ENCODE results near the gene PPIA. TPM values are rescaled to one million over a fixed set of nuclear protein-coding genes. Genes with fewer than 3 reads are reported as not detected.

The PPIA gene
- total RNA-seq, 4 donors from 2014 or later = 1,097 to 2,167 (median 1,431) TPM

DNA sequence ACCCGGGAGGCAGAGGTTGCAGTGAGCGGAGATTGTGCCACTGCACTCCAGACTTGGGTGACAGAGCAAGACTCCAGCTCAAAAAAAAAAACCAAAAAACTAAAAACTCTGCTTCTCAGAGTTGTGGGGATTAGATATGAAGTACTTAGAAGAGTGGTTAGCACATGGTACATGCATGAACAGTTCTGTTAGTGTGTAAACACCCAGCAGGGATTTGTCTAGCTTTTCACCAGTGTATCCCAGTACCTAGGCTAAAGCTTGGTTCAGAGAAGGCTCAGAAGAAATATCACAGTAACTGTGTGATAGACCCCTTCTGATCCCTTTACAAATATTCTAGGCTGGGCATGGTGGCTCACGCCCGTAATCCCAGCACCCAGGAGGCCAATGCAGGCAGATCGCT lies 9.5 kb downstream of the PPIA start:
- no peaks in the 10 kb centered on the region for H3K4me1 ChIP-seq
- H3K27me3 ChIP-seq = no peaks in the 10 kb centered on the region
- H3K4me3 ChIP-seq = no peak overlapping the region
- TF ChIP-seq EP300 (IDR thresholded peaks at IDR 0.05) (no peak), POLR2A (IDR thresholded peaks at IDR 0.05) (no peak), POLR2AphosphoS5 (IDR thresholded peaks at IDR 0.05) (no peak), CTCF (IDR thresholded peaks at IDR 0.05) (no peak)
- WGBS, 2 donors (ENCODE audit: low coverage in 1 of 2) = 100% methylated on average over 1 of the region's 5 CpGs
- ATAC-seq = no peak
- H3K36me3 ChIP-seq = peaks cover 0 to 46% of the 10 kb centered on the region in 2 donors
- H3K27ac ChIP-seq = no peak overlapping the region
- H3K9me3 ChIP-seq = no peaks in the 10 kb centered on the region

DNA sequence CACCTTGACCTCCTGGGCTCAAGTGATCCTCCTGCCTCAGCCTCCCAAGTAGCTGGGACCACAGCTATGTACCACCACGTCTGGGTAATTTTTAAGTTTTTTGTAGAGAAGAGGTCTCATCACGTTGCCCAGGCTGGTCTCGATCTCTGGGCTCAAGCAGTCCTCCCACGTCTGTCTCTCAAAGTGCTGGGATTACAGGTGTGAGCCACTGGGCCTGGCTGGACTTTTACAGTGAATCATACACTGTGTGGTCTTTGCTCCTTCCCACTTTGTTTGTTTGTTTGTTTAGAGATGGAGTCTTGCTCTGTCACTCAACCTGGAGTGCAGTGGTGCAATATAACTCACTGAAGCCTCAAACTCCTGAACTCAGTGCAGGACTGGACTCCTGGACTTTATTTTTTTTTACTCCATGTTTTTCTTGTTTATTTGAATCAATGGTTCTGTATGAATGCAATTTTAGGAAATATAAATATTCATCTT lies 12.5 kb downstream of the PPIA start:
- H3K4me3 ChIP-seq = no peak overlapping the region
- H3K36me3 ChIP-seq = peaks cover 0 to 16% of the 10 kb centered on the region in 2 donors
- H3K9me3 ChIP-seq = no peaks in the 10 kb centered on the region
- TF ChIP-seq POLR2A (IDR thresholded peaks at IDR 0.05) = no peak
- no peak for TF ChIP-seq CTCF (IDR thresholded peaks at IDR 0.05)
- no peak for TF ChIP-seq POLR2AphosphoS5 (IDR thresholded peaks at IDR 0.05)
- TF ChIP-seq EP300 (IDR thresholded peaks at IDR 0.05) = no peak
- ATAC-seq = no peak
- no peaks in the 10 kb centered on the region for H3K27me3 ChIP-seq
- no peaks in the 10 kb centered on the region for H3K4me1 ChIP-seq
- WGBS, 2 donors (ENCODE audit: low coverage in 1 of 2) = 79% methylated on average over 4 of the region's 4 CpGs; no CpG with 5 or more reads in 1 of the 2 donors
- H3K27ac ChIP-seq = no peak overlapping the region

- Histone ChIP-seq H3K36me3 (no peaks in the 10 kb centered on the region), H3K27ac (no peak overlapping the region), H3K27me3 (no peaks in the 10 kb centered on the region), H3K4me1 (no peaks in the 10 kb centered on the region), H3K9me3 (no peaks in the 10 kb centered on the region), H3K4me3 (no peak overlapping the region)
- ATAC-seq = no peak
- TF ChIP-seq EP300 (IDR thresholded peaks at IDR 0.05) = no peak
- no peak for TF ChIP-seq POLR2AphosphoS5 (IDR thresholded peaks at IDR 0.05)
- TF ChIP-seq CTCF (IDR thresholded peaks at IDR 0.05) = no peak
- no peak for TF ChIP-seq POLR2A (IDR thresholded peaks at IDR 0.05)
These were observed 14.6 kb downstream of the PPIA start for GRCh38 chr7:44811093-44811492.

DNA sequence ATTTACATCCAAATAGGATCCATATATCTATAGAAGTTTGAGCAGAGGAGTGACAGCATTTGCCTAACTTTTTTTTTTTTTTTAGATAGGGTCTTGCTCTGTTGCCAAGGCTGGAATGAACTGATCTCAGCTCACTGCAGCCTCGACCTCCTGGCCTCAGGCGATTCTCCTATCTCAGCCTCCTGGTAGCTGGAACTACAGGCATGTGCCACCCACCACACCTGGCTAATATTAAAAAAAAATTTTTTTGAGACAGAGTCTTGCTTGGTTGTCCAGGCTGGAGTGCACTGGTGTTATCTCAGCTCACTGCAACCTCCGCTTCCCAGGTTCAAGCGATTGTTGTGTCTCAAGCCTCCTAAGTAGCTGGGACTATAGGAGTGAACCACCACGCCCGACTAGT lies 15.1 kb downstream of the PPIA start:
- H3K27ac ChIP-seq = no peak overlapping the region
- H3K4me1 ChIP-seq = no peaks in the 10 kb centered on the region
- no peaks in the 10 kb centered on the region for H3K36me3 ChIP-seq
- no peaks in the 10 kb centered on the region for H3K27me3 ChIP-seq
- TF ChIP-seq POLR2A (IDR thresholded peaks at IDR 0.05) (no peak), POLR2AphosphoS5 (IDR thresholded peaks at IDR 0.05) (no peak), EP300 (IDR thresholded peaks at IDR 0.05) (no peak), CTCF (IDR thresholded peaks at IDR 0.05) (no peak)
- no peak for ATAC-seq
- no peak overlapping the region for H3K4me3 ChIP-seq
- 93 to 100% methylated on average over 2 to 3 of the region's 6 CpGs for WGBS, 2 donors (ENCODE audit: low coverage in 1 of 2)
- no peaks in the 10 kb centered on the region for H3K9me3 ChIP-seq

- H3K27ac ChIP-seq = no peak overlapping the region
- TF ChIP-seq POLR2AphosphoS5 (IDR thresholded peaks at IDR 0.05) (no peak), EP300 (IDR thresholded peaks at IDR 0.05) (no peak), POLR2A (IDR thresholded peaks at IDR 0.05) (no peak), CTCF (IDR thresholded peaks at IDR 0.05) (no peak)
- no peaks in the 10 kb centered on the region for H3K36me3 ChIP-seq
- H3K9me3 ChIP-seq = no peaks in the 10 kb centered on the region
- ATAC-seq = no peak
- H3K4me1 ChIP-seq = no peaks in the 10 kb centered on the region
- H3K27me3 ChIP-seq = no peaks in the 10 kb centered on the region
- no peak overlapping the region for H3K4me3 ChIP-seq
- 83 to 85% methylated on average over 1 to 2 of the region's 2 CpGs for WGBS, 2 donors (ENCODE audit: low coverage in 1 of 2)
These were observed 18.4 kb downstream of the PPIA start for GRCh38 chr7:44814919-44815318.

Measured in gastroesophageal sphincter (tissue), 4 donors.